HG03175 (cell line): ENCODE results near the gene PSMB8.
"Not testable (repeated sequence)": the region's sequence is repeated elsewhere in the genome, so short reads cannot be mapped to it uniquely, and the experiment has no call there.

Experiments
- ATAC-seq: cut with Tn5 transposase; IDR thresholded peaks from one replicate; pipeline ENCODE4 v1.9.1; 2021; ENCODE audit warnings: mild to moderate bottlenecking, moderate library complexity; ENCODE audit not compliant: unreplicated experiment

PSMB8 gene

GRCh38 chr6:32843979-32844838, at the start of gene PSMB8:
Gene PSMB8, minus strand, starts transcription at chr6:32844047. Its CDS starts 51 bp downstream, at chr6:32843996.
- peak; percentile 79 for ATAC-seq

GRCh38 chr6:32890831-32891230, 47.0 kb upstream of the PSMB8 start:
- ATAC-seq: no peak

DNA sequence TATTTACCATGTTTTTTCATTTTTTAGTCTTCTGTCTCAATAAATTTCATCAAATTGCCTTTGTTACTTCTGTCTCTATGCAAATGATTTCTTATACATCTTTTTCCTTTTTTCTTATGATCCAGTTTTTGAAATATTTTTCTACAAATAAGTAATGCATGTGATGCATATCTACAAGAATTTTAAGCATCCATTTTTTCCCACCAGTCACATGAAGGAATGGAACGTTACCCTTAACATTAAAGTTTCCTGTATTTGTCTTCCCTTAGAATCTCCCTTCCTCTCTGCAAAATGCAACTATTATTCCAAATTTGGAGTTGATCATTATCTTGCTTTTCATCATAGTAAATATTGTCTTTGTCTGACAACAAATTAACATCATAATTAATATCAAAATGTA, 45.7 kb upstream of the PSMB8 start:
- ATAC-seq: no peak

DNA sequence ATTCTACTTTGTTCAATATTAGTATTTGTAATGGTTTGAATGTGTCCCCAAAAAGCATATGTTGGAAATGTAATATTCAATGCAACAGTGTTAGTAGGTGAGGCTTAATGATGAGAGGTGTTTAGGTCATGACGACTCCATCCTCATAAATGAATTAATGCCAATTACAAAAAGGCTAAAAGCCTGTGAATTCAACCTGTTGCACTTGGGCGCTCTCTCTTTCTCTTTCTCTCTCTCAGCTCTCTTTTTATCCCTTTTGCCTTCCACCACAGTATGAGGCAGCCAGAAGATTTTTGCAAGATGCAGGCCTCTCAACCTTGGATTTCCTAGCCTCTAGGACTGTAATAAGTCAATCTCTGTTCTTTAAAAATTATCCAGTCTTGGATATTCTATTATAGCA, 44.7 kb upstream of the PSMB8 start:
- ATAC-seq: no peak

GRCh38 chr6:32887616-32888015, 43.8 kb upstream of the PSMB8 start:
- no peak for ATAC-seq

DNA sequence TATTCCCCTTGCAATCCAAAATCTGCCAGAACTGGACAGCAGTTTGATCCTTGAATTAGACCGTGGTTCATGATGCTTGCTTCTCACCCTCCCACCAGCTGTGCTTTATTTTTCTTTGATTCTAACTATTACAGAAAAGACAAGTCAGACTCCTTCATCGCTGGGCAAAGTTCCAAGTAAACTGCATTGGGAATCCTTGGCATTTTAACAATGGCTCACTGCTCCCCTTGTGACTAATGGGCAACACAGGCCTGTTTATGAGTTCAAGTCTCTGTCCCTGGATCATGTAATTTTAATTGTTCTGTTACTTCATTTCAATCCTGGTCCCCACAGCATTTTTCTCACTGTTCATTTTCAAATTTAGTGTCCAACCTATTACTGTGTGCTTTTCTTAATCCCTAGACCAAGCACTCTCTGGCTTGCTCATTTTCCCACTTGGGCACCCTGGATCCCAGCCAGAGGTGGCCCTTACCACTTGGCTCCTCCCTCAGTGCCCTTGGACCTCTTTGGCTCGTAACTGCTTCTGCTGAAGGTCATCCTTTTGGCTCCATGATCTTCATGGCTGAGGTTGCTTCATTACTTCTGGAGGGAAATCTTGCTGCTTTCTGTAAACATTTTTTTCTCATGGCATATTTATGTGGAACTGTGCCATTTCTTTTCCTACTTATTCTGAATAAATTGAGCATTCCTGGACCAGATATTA, 43.0 kb upstream of the PSMB8 start:
- ATAC-seq: no peak

DNA sequence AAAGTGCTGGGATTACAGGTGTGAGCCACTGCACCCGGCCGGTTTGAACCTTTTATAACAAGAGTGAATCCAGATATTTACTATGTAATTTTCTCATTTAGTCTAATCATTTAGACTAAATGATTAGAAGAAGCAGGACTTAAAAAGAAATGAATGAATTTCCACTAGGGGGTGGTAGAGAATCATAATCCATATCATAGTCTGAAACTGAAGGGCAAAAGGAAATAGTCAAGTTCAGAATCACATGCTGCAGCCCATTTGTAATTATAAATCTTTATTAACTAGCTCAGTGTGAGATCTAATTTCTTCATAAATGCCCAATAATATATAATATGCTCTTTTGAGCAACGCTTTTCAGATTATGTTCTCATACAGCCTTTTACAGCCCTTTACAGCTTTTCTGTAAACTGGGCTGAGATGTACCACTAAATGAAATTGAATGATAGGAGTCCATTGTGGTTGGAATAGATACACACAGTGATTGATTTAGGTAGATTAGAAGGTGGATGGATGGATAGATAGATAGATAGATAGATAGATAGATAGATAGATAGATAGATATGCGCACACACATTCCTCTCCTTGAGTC, 41.9 kb upstream of the PSMB8 start:
- no peak for ATAC-seq

- no peak for ATAC-seq
These were observed 39.9 kb upstream of the PSMB8 start for GRCh38 chr6:32883789-32884188.

DNA sequence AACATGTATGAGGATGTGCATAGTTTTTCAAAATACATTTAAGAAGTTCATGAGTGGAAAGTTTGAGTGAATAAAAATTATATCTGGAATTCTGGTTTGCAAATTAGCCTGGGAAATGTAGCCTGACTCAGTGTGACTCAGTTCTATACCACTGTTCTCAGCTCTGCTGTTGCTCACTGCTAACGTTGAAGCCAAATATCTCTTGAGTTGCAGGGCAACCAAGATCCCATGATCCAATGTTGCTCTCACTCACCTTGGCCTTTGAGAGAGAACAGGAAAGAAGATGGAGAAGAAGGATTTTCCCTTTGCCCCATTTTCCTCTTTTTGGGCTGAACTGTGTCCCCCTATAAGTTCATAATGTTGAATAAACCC, 39.0 kb upstream of the PSMB8 start:
- no peak for ATAC-seq

GRCh38 chr6:32880962-32881361, 37.1 kb upstream of the PSMB8 start:
- not testable (repeated sequence) for ATAC-seq

DNA sequence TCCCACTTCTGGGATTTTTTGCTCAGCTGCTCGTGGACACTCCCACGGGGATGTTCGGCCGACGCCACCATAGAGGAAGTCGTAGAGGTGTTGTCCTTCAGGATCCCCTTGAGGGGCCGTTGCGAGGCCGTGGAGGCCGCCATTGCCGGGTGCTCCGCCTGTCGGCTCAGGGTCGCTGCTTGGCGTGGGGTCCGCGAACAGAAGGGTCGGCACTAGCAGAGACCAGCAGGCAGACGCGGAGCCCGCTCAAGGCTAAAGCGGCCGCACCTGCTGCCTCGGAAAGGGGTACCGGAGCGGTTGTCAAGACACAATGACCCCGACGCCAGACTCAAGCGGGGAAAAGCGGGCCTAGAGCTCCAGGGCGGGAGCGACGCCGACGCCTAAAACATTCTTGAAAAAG, 35.8 kb upstream of the PSMB8 start:
- ATAC-seq: no peak

DNA sequence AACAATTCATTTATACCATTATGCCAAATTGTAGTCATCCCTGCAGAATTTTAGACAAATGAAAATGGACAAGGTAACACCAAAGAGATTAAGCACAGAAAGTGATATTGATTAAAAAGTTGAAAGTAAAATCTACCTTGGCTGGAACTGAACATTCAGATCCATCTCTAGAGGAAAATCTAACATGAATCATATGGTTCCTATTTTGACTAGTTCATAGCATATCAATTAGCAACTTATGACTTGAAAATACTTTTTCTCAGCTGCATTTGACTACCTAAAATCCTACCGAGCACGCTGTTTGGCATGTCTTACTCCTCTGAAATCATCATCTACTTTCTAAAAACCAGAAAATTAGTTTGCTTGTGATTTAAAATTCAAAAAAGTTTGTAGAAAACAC, 32.8 kb upstream of the PSMB8 start:
- no peak for ATAC-seq

- ATAC-seq: not testable (repeated sequence)
These were observed 30.1 kb upstream of the PSMB8 start for GRCh38 chr6:32873947-32874346.

GRCh38 chr6:32868257-32868788, 24.5 kb upstream of the PSMB8 start:
- ATAC-seq: no peak

DNA sequence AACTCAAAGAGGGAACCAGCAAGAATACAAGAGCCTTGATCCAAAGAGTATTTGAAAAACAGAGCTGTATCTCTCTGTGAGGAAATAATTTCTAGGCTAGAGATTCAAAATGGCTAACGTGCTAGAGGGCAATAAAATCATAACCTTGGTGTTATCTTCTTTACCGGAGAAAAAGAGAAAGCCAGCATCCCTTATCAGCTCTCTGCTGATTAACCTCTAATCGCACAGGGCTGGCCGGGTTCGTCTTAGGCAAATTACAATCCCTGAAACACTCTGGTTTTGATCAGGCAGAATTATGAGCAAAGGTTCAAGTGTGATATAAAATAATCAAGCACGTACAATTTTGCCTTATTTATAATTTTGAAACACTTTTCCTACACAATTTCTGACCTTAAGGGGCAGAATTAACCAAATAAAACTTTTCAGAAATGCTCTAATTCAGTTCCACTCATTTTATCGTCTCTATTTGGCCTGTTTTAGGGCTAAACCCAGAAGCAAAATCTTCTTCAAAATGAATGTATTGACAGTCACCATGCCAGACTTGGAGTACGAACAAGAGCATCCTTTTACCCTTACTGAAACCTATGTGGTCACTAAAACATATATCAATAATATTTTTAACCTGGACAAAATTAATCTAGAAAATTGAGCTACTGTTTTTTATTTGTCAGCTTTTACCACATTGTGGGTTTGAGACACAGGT, 23.9 kb upstream of the PSMB8 start:
- ATAC-seq: no peak

DNA sequence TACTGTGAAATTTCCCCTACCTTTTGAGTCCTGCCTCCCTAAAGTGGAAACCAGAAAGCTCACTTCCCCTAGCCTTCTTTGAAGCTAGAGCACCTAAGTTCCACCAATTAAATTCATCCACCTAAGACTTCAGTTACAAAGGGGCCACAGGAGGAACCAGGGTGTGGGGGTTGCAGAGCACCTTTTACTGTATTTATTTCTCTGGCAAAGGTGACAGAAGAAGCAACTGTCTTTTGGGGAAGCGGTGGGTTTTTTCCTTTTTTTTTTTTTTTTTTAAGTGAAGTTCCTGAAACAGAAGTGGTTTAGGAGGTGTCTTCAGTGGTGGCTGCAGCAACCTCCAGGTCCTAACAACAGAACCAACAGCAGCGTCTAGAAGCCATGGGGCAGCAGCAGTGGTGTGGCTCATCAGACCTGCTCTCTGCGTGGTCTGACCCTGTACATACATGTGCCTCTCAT, 23.2 kb upstream of the PSMB8 start:
- ATAC-seq: no peak

GRCh38 chr6:32865724-32866443, 22.0 kb upstream of the PSMB8 start:
- ATAC-seq: no peak

- no peak for ATAC-seq
These were observed 18.9 kb upstream of the PSMB8 start for GRCh38 chr6:32862725-32863124.

DNA sequence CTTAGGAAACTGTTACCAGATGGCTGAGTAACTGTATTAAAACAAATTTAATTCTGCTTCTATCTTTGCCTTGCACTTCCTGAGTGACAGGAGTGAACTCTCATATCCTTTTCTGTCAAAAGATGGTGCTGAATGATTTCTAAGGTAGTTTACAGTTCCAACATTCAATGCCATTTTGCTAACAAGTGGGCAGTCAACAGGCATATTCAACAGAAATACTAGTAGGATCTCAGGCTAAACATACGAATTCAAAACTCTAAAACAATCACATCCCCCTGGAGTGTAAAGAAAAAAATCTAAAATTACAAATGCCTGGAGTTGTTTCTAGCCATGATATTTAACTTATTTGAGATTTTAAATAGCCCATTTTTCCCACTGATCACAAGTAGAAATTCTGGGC, 16.8 kb upstream of the PSMB8 start:
- ATAC-seq: no peak

GRCh38 chr6:32858194-32858593, 14.3 kb upstream of the PSMB8 start:
- ATAC-seq: no peak
